ENCODE results near the gene PTK6.
A peak's percentile ranks its signal among the peaks of the same experiment; 100 is the strongest.

PTK6 gene

GRCh38 chr20:63570281-63571086 lies 33.3 kb upstream of the PTK6 start:
- no peak overlapping the region for H3K4me3 ChIP-seq (replicated peaks; ENCODE audit: low read depth, low read length)
- H3K27me3 ChIP-seq (replicated peaks; ENCODE audit: control insufficient read depth, insufficient read depth, low read length): no peaks in the 10 kb centered on the region
- H3K36me3 ChIP-seq (ENCODE audit: control insufficient read depth, insufficient read depth, low read length): peaks cover 14% of the 10 kb centered on the region
- DNase-seq (ENCODE audit: extremely low read depth, insufficient read length): no peak
- no peak for TF ChIP-seq CTCF (IDR thresholded peaks at IDR 0.05; ENCODE audit: insufficient read depth, low read length, poor library complexity, severe bottlenecking)

GRCh38 chr20:63568986-63569949 lies 32.1 kb upstream of the PTK6 start:
- no peak for DNase-seq (ENCODE audit: extremely low read depth, insufficient read length)
- no peak for TF ChIP-seq CTCF (IDR thresholded peaks at IDR 0.05; ENCODE audit: insufficient read depth, low read length, poor library complexity, severe bottlenecking)
- Histone ChIP-seq H3K36me3 (ENCODE audit: control insufficient read depth, insufficient read depth, low read length) (peaks cover 24% of the 10 kb centered on the region), H3K27me3 (replicated peaks; ENCODE audit: control insufficient read depth, insufficient read depth, low read length) (no peaks in the 10 kb centered on the region), H3K4me3 (replicated peaks; ENCODE audit: low read depth, low read length) (no peak overlapping the region)

GRCh38 chr20:63568170-63568981 lies 31.2 kb upstream of the PTK6 start:
- H3K27me3 ChIP-seq (replicated peaks; ENCODE audit: control insufficient read depth, insufficient read depth, low read length): no peaks in the 10 kb centered on the region
- DNase-seq (ENCODE audit: extremely low read depth, insufficient read length): peak; percentile 61
- H3K36me3 ChIP-seq (ENCODE audit: control insufficient read depth, insufficient read depth, low read length): peaks cover 27% of the 10 kb centered on the region
- TF ChIP-seq CTCF (IDR thresholded peaks at IDR 0.05; ENCODE audit: insufficient read depth, low read length, poor library complexity, severe bottlenecking): no peak
- H3K4me3 ChIP-seq (replicated peaks; ENCODE audit: low read depth, low read length): no peak overlapping the region; the same call in 1 of the 2 replicates

- Histone ChIP-seq H3K36me3 (ENCODE audit: control insufficient read depth, insufficient read depth, low read length) (peaks cover 32% of the 10 kb centered on the region), H3K4me3 (replicated peaks; ENCODE audit: low read depth, low read length) (no peak overlapping the region; the same call in 1 of the 2 replicates), H3K27me3 (replicated peaks; ENCODE audit: control insufficient read depth, insufficient read depth, low read length) (no peaks in the 10 kb centered on the region)
- TF ChIP-seq CTCF (IDR thresholded peaks at IDR 0.05; ENCODE audit: insufficient read depth, low read length, poor library complexity, severe bottlenecking): no peak
- DNase-seq (ENCODE audit: extremely low read depth, insufficient read length): peak; percentile 82
These were observed 30.4 kb upstream of the PTK6 start for GRCh38 chr20:63567386-63568169.

- H3K4me3 ChIP-seq (replicated peaks; ENCODE audit: low read depth, low read length): no peak overlapping the region
- no peak for DNase-seq (ENCODE audit: extremely low read depth, insufficient read length)
- no peak for TF ChIP-seq CTCF (IDR thresholded peaks at IDR 0.05; ENCODE audit: insufficient read depth, low read length, poor library complexity, severe bottlenecking)
- no peaks in the 10 kb centered on the region for H3K27me3 ChIP-seq (replicated peaks; ENCODE audit: control insufficient read depth, insufficient read depth, low read length)
- H3K36me3 ChIP-seq (ENCODE audit: control insufficient read depth, insufficient read depth, low read length): peaks cover 34% of the 10 kb centered on the region
These were observed 29.9 kb upstream of the PTK6 start for GRCh38 chr20:63567136-63567385.

Data from GM06990 (cell line).